Measurements from ENCODE around the gene ATP10B.

ATP10B gene

DNA sequence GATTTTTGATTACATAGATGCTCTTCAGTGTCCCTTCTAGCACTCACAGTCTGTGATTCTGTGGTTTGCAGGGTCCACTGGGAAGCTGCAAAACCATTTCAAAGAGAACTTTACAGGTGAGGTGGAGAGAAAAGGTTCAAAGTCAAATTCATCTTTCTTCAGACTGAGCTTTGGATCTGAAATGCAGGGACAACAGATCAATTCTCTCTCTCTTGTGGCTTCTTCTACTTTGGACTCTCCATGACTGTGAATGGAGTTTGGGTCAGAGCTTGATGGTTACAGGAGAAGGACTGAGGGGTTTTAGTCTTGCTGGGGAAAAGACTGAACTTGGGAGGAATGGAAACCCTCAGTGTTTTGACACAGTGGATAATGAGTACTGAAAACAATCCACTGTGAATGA, 338.5 kb downstream of the ATP10B start:
- DNase-seq (ENCODE audit: low spot score) = no peak

Data from hematopoietic multipotent progenitor cell treated with erythropoietin and hydrocortisone succinate and interleukin-3 and kit ligand, for 17 days (in vitro differentiated cells).